ENCODE measurements around the gene GNG7.
"Not testable (repeated sequence)": the region's sequence is repeated elsewhere in the genome, so short reads cannot be mapped to it uniquely, and the experiment has no call there.

The GNG7 gene

GRCh38 chr19:2495651-2496316 lies 206.7 kb downstream of the GNG7 start:
- DNase-seq: no peak

- DNase-seq: peak; percentile 14
Measured at GRCh38 chr19:2495130-2495641, 207.3 kb downstream of the GNG7 start.

- peak; percentile 10 for DNase-seq
Measured at GRCh38 chr19:2494447-2495129, 207.9 kb downstream of the GNG7 start.

DNA sequence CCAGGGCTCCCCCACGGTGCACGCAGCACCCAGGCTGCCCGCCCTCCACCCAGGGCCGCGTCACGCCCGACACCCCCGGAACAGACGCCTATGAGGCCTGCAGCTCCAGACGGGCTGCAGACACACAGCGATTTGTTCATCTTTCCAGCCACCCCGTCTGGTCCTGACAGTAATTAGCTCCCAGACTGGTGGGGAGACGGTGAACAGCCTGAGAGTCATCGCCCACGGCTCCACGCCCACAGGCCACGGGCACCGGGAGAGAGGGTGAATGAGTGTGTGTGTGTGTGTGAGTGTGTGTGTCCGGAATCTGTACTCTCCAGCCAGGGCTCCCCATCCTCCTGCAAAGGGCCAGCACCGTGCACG lies 208.4 kb downstream of the GNG7 start:
- DNase-seq: no peak

GRCh38 chr19:2493448-2493847 lies 209.0 kb downstream of the GNG7 start:
- DNase-seq: not testable (repeated sequence)

DNA sequence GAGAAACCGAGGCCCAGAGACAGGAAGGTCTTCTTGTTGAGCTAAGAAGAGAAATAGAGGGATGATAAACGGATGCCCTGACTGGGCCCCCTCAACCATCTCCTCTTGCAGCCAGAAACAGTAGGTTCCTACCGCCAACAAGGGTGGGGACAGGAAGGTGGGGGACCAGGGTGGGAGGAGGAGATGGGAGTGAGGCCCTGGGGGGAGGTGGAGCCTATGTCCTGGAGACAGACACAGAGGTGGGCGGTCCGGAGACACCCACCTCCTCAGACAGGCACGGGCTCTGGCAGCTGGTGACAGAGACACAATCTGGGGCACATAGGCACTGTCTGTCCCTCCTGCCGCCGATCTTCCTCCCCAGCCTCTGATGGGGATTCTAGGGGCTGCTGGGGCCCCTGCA lies 209.6 kb downstream of the GNG7 start:
- DNase-seq: no peak

- DNase-seq: peak; percentile 84
Measured at GRCh38 chr19:2491130-2491801, 211.2 kb downstream of the GNG7 start.

- DNase-seq: no peak
Measured at GRCh38 chr19:2490659-2491058, 211.8 kb downstream of the GNG7 start.

DNA sequence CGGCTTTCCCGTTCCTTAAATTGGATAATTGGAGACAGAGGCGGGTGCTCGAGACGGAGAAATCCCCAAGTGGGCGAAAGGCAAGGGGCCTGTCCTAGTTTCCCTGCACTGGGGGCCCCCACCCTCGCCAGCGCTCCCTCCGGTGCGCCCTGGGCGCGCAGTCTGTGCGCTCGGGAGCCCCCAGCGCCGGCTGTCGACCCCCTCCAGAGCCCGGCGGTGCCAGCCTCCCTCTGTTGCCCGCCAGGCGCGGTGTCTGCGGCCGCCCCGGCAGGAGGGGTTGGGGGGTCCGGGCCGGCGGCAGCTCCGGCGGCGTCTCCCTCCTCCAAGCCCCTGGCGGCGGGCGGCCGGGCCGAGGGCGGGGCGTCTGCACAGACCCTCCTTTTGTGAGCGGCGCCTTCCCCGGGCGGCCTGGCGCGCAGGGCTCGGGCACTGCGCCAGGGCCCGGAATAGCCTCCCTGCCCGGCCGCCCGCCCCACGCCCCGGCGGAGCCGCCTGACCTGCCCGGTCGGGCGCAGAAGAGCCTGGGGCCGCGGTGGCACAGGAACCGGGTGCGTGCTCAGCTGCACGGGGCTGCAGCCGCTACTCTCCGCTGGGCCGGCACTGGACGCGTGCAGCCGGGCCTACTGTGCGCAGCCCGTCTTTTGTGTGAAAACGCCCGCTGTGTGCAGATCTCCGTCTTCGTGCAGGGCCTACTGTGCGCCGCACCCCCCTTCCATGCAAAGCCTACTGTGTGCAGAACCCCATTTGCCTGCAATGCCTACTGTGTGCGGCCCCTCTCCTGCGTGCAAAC lies 213.4 kb downstream of the GNG7 start:
- DNase-seq: peak; percentile 12

GRCh38 chr19:2488405-2488941 lies 214.0 kb downstream of the GNG7 start:
- no peak for DNase-seq

- no peak for DNase-seq
Measured at GRCh38 chr19:2487842-2488241, 214.7 kb downstream of the GNG7 start.

DNA sequence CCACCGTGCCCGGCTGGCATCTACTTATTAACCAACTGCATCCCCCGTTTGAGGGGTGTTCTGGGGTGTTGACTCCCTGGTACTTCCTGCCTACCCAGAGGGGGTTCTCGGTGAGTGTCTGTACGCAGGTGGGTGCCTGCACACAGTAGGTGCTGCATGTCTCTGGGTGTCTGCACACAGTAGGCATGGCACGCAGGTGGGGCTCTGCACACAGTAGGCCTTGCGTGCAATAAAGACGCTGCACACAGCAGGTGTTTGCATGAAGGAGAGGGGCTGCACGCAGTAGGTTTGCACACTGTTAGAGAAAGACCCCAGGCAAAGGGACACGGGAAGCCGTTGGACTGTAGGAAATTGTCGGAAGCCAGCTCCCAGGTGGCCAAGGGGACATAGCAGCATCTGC lies 215.4 kb downstream of the GNG7 start:
- no peak for DNase-seq

GRCh38 chr19:2485428-2485827 lies 217.1 kb downstream of the GNG7 start:
- DNase-seq: no peak

DNA sequence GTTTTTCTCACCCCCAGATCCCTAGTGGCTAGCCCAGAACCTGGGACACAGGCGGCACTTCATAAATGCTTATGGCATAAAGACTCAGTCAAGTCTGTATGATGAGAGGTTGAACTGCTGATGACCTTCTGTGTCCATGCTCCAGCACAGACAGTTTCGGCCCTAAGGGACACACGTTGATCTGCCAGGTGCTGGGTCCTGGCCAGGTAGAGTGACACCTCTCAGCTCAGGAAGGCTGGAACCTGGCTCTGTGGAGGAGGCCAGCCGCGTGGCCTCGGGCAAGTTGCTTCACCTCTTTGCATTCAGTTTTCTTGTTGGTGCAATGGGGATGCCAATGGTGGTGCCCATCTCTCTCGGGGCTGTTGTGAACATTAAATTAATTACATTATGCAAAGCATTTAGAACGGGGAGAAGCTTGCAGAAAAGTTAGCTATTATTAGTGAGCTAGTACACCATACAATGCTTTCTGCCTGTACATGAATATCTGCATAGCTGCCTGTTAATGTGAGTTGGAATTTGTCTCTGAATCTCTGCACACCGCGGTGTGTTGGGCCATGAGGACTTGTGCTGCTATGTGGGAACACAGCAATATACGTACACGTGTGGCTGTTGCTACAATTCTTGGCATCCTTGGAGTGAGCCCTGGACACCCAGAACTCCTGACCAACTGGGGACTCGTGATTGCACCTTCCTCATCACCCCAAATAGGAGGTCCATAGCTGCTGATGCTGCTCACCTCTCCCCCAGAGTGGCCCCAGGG lies 218.1 kb downstream of the GNG7 start:
- no peak for DNase-seq

- DNase-seq: no peak
Measured at GRCh38 chr19:2483484-2484151, 218.9 kb downstream of the GNG7 start.

DNA sequence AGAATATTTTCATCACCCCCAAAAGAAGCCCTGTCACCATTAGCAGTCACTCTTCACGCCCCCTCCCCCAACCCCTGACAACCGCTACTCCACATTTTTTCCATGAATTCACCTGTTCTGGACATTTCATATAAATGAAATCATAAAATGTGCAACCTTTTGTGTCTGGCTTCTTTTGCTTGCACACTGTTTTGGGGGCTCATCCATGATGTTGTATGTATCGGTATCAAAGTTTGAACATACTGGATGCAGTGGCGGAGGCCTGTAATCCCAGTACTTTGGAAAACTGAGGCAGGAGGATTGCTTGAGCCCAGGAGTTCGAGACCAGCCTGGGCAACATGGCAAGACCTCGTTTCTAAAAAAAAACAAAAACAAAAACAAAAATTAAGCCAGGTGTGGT lies 219.4 kb downstream of the GNG7 start:
- DNase-seq: no peak

DNA sequence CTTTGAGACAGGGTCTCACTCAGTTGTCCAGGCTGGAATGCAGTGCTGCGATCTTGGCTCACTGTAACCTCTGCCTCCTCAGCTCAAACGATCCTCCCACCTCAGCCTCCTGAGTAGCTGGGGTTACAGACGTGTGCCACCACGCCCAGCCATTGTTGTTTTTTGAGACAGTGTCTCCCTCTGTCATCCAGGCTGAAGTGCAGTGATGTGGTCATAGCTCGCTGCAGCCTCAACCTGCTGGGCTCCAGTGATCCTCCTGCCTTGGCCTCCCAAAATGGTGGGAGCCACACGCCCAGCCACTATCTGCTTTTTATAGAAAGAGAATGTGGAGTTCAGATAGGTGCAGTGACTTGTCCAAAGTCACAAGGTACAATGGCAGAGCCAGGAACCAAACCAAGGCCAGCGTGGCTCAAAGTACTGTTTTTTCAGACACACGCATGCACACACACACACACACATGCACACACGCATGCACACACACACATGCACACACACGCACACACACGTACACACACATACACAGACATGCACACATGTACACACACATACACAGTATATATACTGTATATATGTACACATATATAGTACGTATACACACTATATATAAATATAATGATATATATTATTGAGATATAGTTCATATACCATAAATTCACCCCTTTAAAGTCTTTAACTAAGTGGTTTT lies 220.0 kb downstream of the GNG7 start:
- no peak for DNase-seq

DNA sequence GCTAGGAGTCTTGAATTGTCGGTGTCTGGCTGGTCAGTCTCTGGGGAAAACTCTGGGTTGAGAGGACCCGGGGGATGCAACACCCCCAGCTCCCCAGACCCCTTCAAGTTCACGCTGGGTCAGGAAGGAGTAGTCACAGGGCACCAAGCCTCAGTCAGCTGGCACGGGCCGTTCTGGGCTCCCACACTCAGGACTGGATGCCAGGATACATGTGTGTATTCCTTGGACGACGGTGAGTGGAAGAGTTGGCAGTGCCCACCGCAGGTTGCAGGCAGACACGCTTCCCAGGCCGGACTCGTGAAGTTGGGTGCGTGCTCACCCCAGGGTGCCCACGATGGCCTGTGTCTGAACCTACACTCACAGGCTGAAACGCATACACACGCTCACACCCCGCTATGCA lies 221.0 kb downstream of the GNG7 start:
- DNase-seq: no peak

GRCh38 chr19:2479556-2480194 lies 222.8 kb downstream of the GNG7 start:
- DNase-seq: no peak

DNA sequence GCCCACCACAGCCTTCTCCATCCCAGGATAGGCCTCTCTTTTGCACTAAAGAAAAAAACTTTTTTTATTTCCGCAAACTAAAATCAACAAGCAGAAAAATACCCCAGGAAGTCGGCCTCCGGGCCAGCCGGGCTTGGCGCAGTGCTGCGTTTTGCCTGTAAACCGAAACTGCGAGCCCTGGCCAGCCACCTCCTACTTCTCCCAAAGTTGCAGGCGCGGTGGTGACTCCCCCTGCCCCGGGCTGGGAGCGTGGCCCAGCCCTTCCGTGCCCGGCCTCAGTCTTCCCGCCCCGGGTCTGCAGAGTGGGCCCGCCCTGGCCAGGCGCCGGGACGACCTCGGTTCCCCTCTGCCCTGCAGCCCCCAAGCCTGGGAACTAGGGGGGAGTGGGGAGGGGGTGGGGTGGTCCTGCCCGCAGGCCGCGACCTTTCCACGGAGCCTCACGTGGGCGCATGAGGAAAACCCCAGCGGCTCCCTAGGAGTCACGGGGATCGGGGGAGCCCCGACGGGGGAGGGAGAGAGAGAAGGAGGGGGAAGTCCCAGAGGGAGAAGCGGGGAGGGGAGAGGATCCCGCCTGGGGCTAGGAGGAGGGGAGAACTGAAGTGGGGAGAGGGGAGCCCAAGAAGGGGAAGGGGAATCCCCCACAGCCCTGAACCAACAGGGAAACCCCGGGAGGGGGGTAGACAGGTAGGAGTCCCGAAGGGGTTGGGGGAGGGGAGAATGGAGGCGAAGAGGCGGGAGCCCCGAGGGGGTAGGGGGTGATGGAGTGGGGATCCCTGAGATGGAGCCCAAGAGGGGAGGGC lies 223.5 kb downstream of the GNG7 start:
- DNase-seq: no peak
